IMR-90 (cell line): ENCODE measurements around the gene RABGGTA. TPM values are rescaled to one million over a fixed set of nuclear protein-coding genes. Genes with fewer than 3 reads are reported as not detected.
"Not testable (repeated sequence)": the region's sequence is repeated elsewhere in the genome, so short reads cannot be mapped to it uniquely, and the experiment has no call there.

Source experiments
- ATAC-seq: fragments of 200-7000 bp; cut with Tn5 transposase; 2 replicates; pipeline ENCODE4 v1.9.1; 2020; ENCODE audit warnings: low read depth, mild to moderate bottlenecking, moderate library complexity
- BruUV-seq: library from RNA; stranded (reverse); fragments of 400-500 nt; replicated peaks from 2 replicates; lab custom pipeline; 2021; lab: Mats Ljungman, UMichigan
- CTCF ChIA-PET: fragments of 300-600 bp; formaldehyde crosslinking; extraction: SDS; loops from one replicate; lab custom pipeline; 2021; ENCODE audit warnings: antibody characterized with exemption; lab: Yijun Ruan, JAX
- POLR2A ChIA-PET: fragments of 300-600 bp; sonication (Branson Sonifier 250); formaldehyde crosslinking; loops from one replicate; lab custom pipeline; 2022; ENCODE audit warnings: antibody characterized with exemption; ENCODE audit not compliant: unreplicated experiment; lab: Charles Lee
- DNase-seq: peaks from one replicate; pipeline ENCODE4 v3.0.0; 2013
- H2AFZ ChIP-seq: replicated peaks from 2 replicates; pipeline ENCODE3; 2013; ENCODE audit warnings: low read length, mild to moderate bottlenecking; ENCODE audit not compliant: poor library complexity
- H2AK5ac ChIP-seq: 2 replicates; pipeline ENCODE4 v1.6.1; 2013; ENCODE audit warnings: low read depth, low read length, inconsistent platforms
- H2AK9ac ChIP-seq: replicated peaks from 2 replicates; pipeline ENCODE3; 2013; ENCODE audit warnings: mild to moderate bottlenecking, low read depth, low read length, moderate library complexity; ENCODE audit not compliant: poor library complexity
- H2BK120ac ChIP-seq: 2 replicates; pipeline ENCODE4 v1.6.1; 2013; ENCODE audit warnings: low read depth, low read length, inconsistent platforms
- H2BK15ac ChIP-seq: 3 replicates; pipeline ENCODE4 v1.6.1; 2013; ENCODE audit warnings: low read depth, low read length, inconsistent platforms
- H2BK20ac ChIP-seq: 2 replicates; pipeline ENCODE4 v1.6.1; 2013; ENCODE audit warnings: low read depth, mild to moderate bottlenecking, inconsistent platforms, low read length, moderate library complexity
- H2BK5ac ChIP-seq: 2 replicates; pipeline ENCODE4 v1.6.1; 2013; ENCODE audit warnings: mild to moderate bottlenecking, low read depth, low read length, inconsistent platforms; ENCODE audit not compliant: poor library complexity, severe bottlenecking
- H3K14ac ChIP-seq: replicated peaks from 2 replicates; pipeline ENCODE4 v1.6.1; 2013; ENCODE audit warnings: low read depth, low read length, inconsistent platforms
- H3K18ac ChIP-seq: 2 replicates; pipeline ENCODE4 v1.6.1; 2013; ENCODE audit warnings: low read depth, low read length, control low read depth
- H3K23ac ChIP-seq: 2 replicates; pipeline ENCODE4 v1.6.1; 2013; ENCODE audit warnings: low read depth, low read length, inconsistent platforms
- H3K27ac ChIP-seq: 2 replicates; pipeline ENCODE4 v1.5.1; 2013; ENCODE audit warnings: mild to moderate bottlenecking, control low read depth, low read length; ENCODE audit not compliant: insufficient read depth
- H3K27me3 ChIP-seq: 2 replicates; pipeline ENCODE4 v1.6.1; 2013; ENCODE audit warnings: low read length; ENCODE audit not compliant: control insufficient read depth, insufficient read depth
- H3K36me3 ChIP-seq: 2 replicates; pipeline ENCODE4 v1.6.1; 2013; ENCODE audit warnings: low read length, mixed read lengths; ENCODE audit not compliant: control insufficient read depth, insufficient read depth
- H3K4ac ChIP-seq: 2 replicates; pipeline ENCODE4 v1.6.1; 2013; ENCODE audit warnings: low read depth, low read length, inconsistent platforms
- H3K4me1 ChIP-seq: 2 replicates; pipeline ENCODE4 v1.6.1; 2013; ENCODE audit warnings: low read length, mixed read lengths; ENCODE audit not compliant: control insufficient read depth, insufficient read depth
- H3K4me2 ChIP-seq: 2 replicates; pipeline ENCODE4 v1.6.1; 2013; ENCODE audit warnings: low read depth, mild to moderate bottlenecking, control low read depth, low read length, moderate library complexity
- H3K4me3 ChIP-seq: 2 replicates; pipeline ENCODE4 v1.5.1; 2013; ENCODE audit warnings: low read depth, mild to moderate bottlenecking, control low read depth, low read length, moderate library complexity; ENCODE audit not compliant: insufficient read depth
- H3K56ac ChIP-seq: 2 replicates; pipeline ENCODE4 v1.6.1; 2013; ENCODE audit warnings: low read length, inconsistent platforms; ENCODE audit not compliant: insufficient read depth; ENCODE audit errors: extremely low read depth
- H3K79me1 ChIP-seq, 2 experiments: 2 replicates each; pipeline ENCODE4 v1.6.1; 2013; ENCODE audit warnings: low read length in 2 of 2, inconsistent platforms in 1 of 2, low read depth in 1 of 2
- H3K9ac ChIP-seq: 2 replicates; pipeline ENCODE4 v1.6.1; 2013; ENCODE audit warnings: low read depth, low read length, control low read depth
- H3K9me1 ChIP-seq: 2 replicates; pipeline ENCODE4 v1.6.1; 2013; ENCODE audit warnings: low read length, inconsistent platforms; ENCODE audit not compliant: insufficient read depth
- H3K9me3 ChIP-seq: 2 replicates; pipeline ENCODE4 v1.6.1; 2013; ENCODE audit warnings: low read length; ENCODE audit not compliant: control insufficient read depth, insufficient read depth
- H4K20me1 ChIP-seq: 2 replicates; pipeline ENCODE4 v1.6.1; 2013; ENCODE audit warnings: low read length, inconsistent platforms; ENCODE audit not compliant: insufficient read depth
- H4K5ac ChIP-seq: 2 replicates; pipeline ENCODE4 v1.6.1; 2013; ENCODE audit warnings: mild to moderate bottlenecking, low read depth, low read length, control low read depth
- H4K8ac ChIP-seq, 2 experiments: 2 replicates each; pipeline ENCODE4 v1.6.1; 2013; ENCODE audit warnings: low read depth in 2 of 2, low read length in 2 of 2, control low read depth in 1 of 2, inconsistent platforms in 1 of 2
- H4K91ac ChIP-seq: 2 replicates; pipeline ENCODE4 v1.6.1; 2013; ENCODE audit warnings: low read depth, low read length, inconsistent platforms; ENCODE audit not compliant: insufficient read depth
- WGBS, 2 experiments: methylation state at CpG; one replicate each; pipeline versions ENCODE4 v1.1.5 to v1.1.7; 2013; ENCODE audit warnings: missing lambda C conversion rate in 2 of 2; ENCODE audit not compliant: insufficient read length in 1 of 2; ENCODE audit errors: extremely low coverage in 2 of 2; 5-methylcytosine and 5-hydroxymethylcytosine counted together
- dilution Hi-C: fragments of 300-500 bp; cut with HindIII; formaldehyde crosslinking; loops from one replicate; pipeline ENCODE4 v1.14.3; 2018; ENCODE audit warnings: low sequenced_read_pairs; ENCODE audit not compliant: unreplicated experiment
- in situ Hi-C: fragments of 300-500 bp; cut with MboI; formaldehyde crosslinking; loops from 3 replicates; pipeline ENCODE4 v1.14.3; 2019; ENCODE audit warnings: low sequenced_read_pairs, inconsistent platforms, mixed read lengths
- intact Hi-C: fragments of 100-400 bp; cut with micrococcal nuclease; formaldehyde crosslinking; loops from 2 replicates; pipeline ENCODE4 v1.10.0; 2022
- polyA plus RNA-seq, 3 experiments: library from polyadenylated mRNA; depleted of rRNA; stranded (reverse); fragments of >200 nt; gene quantifications; 2 replicates each; pipeline ENCODE4 v1.2.3, GENCODE V29; 2012; ENCODE audit warnings: low replicate concordance in 1 of 3
- total RNA-seq: library from RNA; depleted of rRNA; stranded (reverse); fragments of >200 nt; gene quantifications from 2 replicates; pipeline ENCODE4 v1.2.3, GENCODE V29; 2012

The RABGGTA gene
- total and polyA plus RNA-seq, 2 of the 4 experiments (the other 2 are of a cell fraction): 25.6 to 55.6 TPM

DNA sequence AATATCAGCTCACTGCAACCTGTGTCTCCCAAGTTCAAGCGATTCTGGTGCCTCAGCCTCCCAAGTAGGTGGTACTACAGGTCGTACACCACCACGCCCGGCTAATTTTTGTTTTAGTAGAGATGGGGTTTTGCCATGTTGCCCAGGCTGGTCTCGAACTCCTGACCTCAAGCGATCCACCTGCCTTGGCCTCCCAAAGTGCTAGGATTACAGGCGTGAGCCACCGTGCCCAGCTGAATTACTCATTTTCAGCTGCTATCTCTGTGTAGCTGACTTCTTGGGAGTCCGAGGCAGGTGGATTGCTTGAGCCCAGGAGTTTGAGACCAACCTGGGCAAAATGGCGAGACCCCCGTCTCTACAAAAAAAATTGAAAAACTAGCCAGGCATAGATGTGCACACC is 26.0 kb downstream of the RABGGTA start:
- BruUV-seq, H2AK5ac ChIP-seq, ATAC-seq, H3K9me3 ChIP-seq, H2BK120ac ChIP-seq, intact Hi-C loops, H3K27ac ChIP-seq, H4K20me1 ChIP-seq, DNase-seq, H3K4me2 ChIP-seq, H3K4me3 ChIP-seq, dilution Hi-C loops, H3K18ac ChIP-seq, H2BK5ac ChIP-seq, H2AFZ ChIP-seq, H4K8ac ChIP-seq, H3K23ac ChIP-seq, H2BK15ac ChIP-seq, H2AK9ac ChIP-seq, H3K27me3 ChIP-seq, H3K56ac ChIP-seq, H2BK20ac ChIP-seq, H3K36me3 ChIP-seq, in situ Hi-C loops, H4K5ac ChIP-seq, H3K4ac ChIP-seq, H3K14ac ChIP-seq, POLR2A ChIA-PET, H3K9ac ChIP-seq, H4K91ac ChIP-seq: not testable (repeated sequence)
- CTCF ChIA-PET: interaction anchor here (1.6 kb wide), 1 partner anchor 52 kb away, joined by 4 read pairs; no protein-coding TSS in a partner anchor
- Histone ChIP-seq H3K4me1 (peaks cover 10% of the 10 kb centered on the region), H3K79me1 (peaks cover 14 to 20% of the 10 kb centered on the region in 2 experiments), H3K9me1 (peaks cover 11% of the 10 kb centered on the region)
- WGBS, 2 experiments: 100% methylated on average over 5 of the region's 11 CpGs; no CpG with 5 or more reads in 1 of the 2 experiments
